Astrocyte (in vitro differentiated cells and primary cell): ENCODE data around the gene IL4I1. TPM values are rescaled to one million over a fixed set of nuclear protein-coding genes. Genes with fewer than 3 reads are reported as not detected.

Experiments
- DNase-seq: peaks from one replicate; pipeline ENCODE4 v3.0.0-alpha.2; 2010; ENCODE audit warnings: low read depth
- FAIRE-seq: peaks from 2 replicates; lab custom pipeline; 2011; peaks lifted over from hg19 to GRCh38; lab: Jason Lieb, UNC
- H2AFZ ChIP-seq: 2 replicates; pipeline ENCODE4 v1.6.0; 2012; ENCODE audit warnings: low read depth, low read length, inconsistent platforms
- H3K27ac ChIP-seq: 2 replicates; pipeline ENCODE4 v1.5.1; 2011; ENCODE audit warnings: low read depth, low read length, inconsistent platforms
- H3K27me3 ChIP-seq: 2 replicates; pipeline ENCODE4 v1.6.0; 2011; ENCODE audit warnings: low read length, inconsistent platforms; ENCODE audit not compliant: insufficient read depth
- H3K36me3 ChIP-seq: 2 replicates; pipeline ENCODE4 v1.5.1; 2011; ENCODE audit warnings: low read length, inconsistent platforms; ENCODE audit not compliant: insufficient read depth
- H3K4me1 ChIP-seq: 2 replicates; pipeline ENCODE4 v1.5.1; 2011; ENCODE audit warnings: low read length, inconsistent platforms; ENCODE audit not compliant: insufficient read depth
- H3K4me2 ChIP-seq: 2 replicates; pipeline ENCODE4 v1.6.0; 2012; ENCODE audit warnings: low read length, inconsistent platforms
- H3K4me3 ChIP-seq: 2 replicates; pipeline ENCODE4 v1.5.1; 2011; ENCODE audit warnings: low read depth, mild to moderate bottlenecking, low read length, inconsistent platforms; ENCODE audit not compliant: insufficient read depth
- H3K79me2 ChIP-seq: 2 replicates; pipeline ENCODE4 v1.6.0; 2012; ENCODE audit warnings: mild to moderate bottlenecking, low read length, inconsistent platforms; ENCODE audit not compliant: insufficient read depth
- H3K9ac ChIP-seq: 2 replicates; pipeline ENCODE4 v1.6.0; 2012; ENCODE audit warnings: mild to moderate bottlenecking, low read length, inconsistent platforms
- H3K9me3 ChIP-seq: 2 replicates; pipeline ENCODE4 v1.5.1; 2012; ENCODE audit warnings: low read depth, mild to moderate bottlenecking, low read length, inconsistent platforms; ENCODE audit not compliant: insufficient read depth
- H4K20me1 ChIP-seq: 2 replicates; pipeline ENCODE4 v1.6.0; 2012; ENCODE audit warnings: low read length, inconsistent platforms; ENCODE audit not compliant: insufficient read depth
- H3K27ac Mint-ChIP-seq: one replicate; pipeline ENCODE4 v1.8.0; 2021; ENCODE audit warnings: mild to moderate bottlenecking, mixed read lengths; ENCODE audit not compliant: unreplicated experiment
- H3K27me3 Mint-ChIP-seq: one replicate; pipeline ENCODE4 v1.8.0; 2021; ENCODE audit warnings: low read depth, mixed read lengths; ENCODE audit not compliant: unreplicated experiment
- H3K36me3 Mint-ChIP-seq: one replicate; pipeline ENCODE4 v1.8.0; 2021; ENCODE audit warnings: low read depth, mixed read lengths; ENCODE audit not compliant: unreplicated experiment
- H3K4me1 Mint-ChIP-seq: one replicate; pipeline ENCODE4 v1.8.0; 2021; ENCODE audit warnings: low read depth, mixed read lengths; ENCODE audit not compliant: unreplicated experiment
- H3K4me3 Mint-ChIP-seq: one replicate; pipeline ENCODE4 v1.8.0; 2021; ENCODE audit warnings: mild to moderate bottlenecking, moderate library complexity, mixed read lengths; ENCODE audit not compliant: unreplicated experiment
- H3K9me3 Mint-ChIP-seq: one replicate; pipeline ENCODE4 v1.8.0; 2021; ENCODE audit warnings: mild to moderate bottlenecking, mixed read lengths; ENCODE audit not compliant: unreplicated experiment
- CTCF ChIP-seq: IDR thresholded peaks from 2 replicates; pipeline ENCODE4 v1.5.1; 2011; ENCODE audit warnings: low read depth, mild to moderate bottlenecking, inconsistent platforms, low read length, moderate library complexity; ENCODE audit not compliant: insufficient read depth
- EZH2 ChIP-seq: IDR thresholded peaks from 2 replicates; pipeline ENCODE4 v1.6.1; 2012; ENCODE audit warnings: mild to moderate bottlenecking, low read length, inconsistent platforms; ENCODE audit not compliant: insufficient read depth
- total RNA-seq: library from RNA; stranded (reverse); gene quantifications from 2 replicates; pipeline ENCODE4 v1.2.1, GENCODE V29; 2021

Gene IL4I1
- total RNA-seq, 1 donor from 2014 or later: 0.27 TPM

GRCh38 chr19:49929121-49929610, 32.5 kb upstream of the IL4I1 start, which contains the start of the genes ATF5 and NUP62:
ATF5 (plus strand) TSS chr19:49929205; CDS start chr19:49930851, 1,646 bp downstream.
NUP62 (minus strand) TSS chr19:49929504; CDS start chr19:49909807, 19,697 bp downstream.
- no peak for FAIRE-seq
- Mint-ChIP-seq H3K27ac (peak within 1 kb of the TSS; percentile 95), H3K9me3 (peaks cover 2% of the 10 kb centered on the region), H3K4me3 (peak within 1 kb of the TSS; percentile 97), H3K4me1 (peaks cover 5% of the 10 kb centered on the region), H3K27me3 (no peaks in the 10 kb centered on the region), H3K36me3 (peaks cover 23% of the 10 kb centered on the region)
- peak within 1 kb of the TSS; percentile 87 for H3K4me3 ChIP-seq
- peak within 1 kb of the TSS; percentile 98 for H3K4me2 ChIP-seq
- no peaks in the 10 kb centered on the region for H3K27me3 ChIP-seq
- peak within 1 kb of the TSS; percentile 91 for H2AFZ ChIP-seq
- peaks cover 31% of the 10 kb centered on the region for H4K20me1 ChIP-seq
- DNase-seq: peak; percentile 58
- peaks cover 49% of the 10 kb centered on the region for H3K79me2 ChIP-seq
- H3K27ac ChIP-seq: peak within 1 kb of the TSS; percentile 88
- H3K36me3 ChIP-seq: peaks cover 6% of the 10 kb centered on the region
- peaks cover 6% of the 10 kb centered on the region for H3K4me1 ChIP-seq
- no peaks in the 10 kb centered on the region for H3K9me3 ChIP-seq
- peak within 1 kb of the TSS; percentile 92 for H3K9ac ChIP-seq
- TF ChIP-seq CTCF (no peak), EZH2 (no peak)

GRCh38 chr19:49927526-49928264, 31.0 kb upstream of the IL4I1 start:
- H3K79me2 ChIP-seq: peaks cover 64% of the 10 kb centered on the region
- Mint-ChIP-seq H3K27ac (peak overlapping the region; percentile 95), H3K27me3 (no peaks in the 10 kb centered on the region), H3K9me3 (no peaks in the 10 kb centered on the region), H3K4me3 (peak overlapping the region; percentile 97), H3K36me3 (peaks cover 17% of the 10 kb centered on the region), H3K4me1 (peaks cover 5% of the 10 kb centered on the region)
- no peak for FAIRE-seq
- H3K27ac ChIP-seq: peak overlapping the region; percentile 15
- no peaks in the 10 kb centered on the region for H3K9me3 ChIP-seq
- no peak overlapping the region for H3K4me3 ChIP-seq
- H4K20me1 ChIP-seq: peaks cover 45% of the 10 kb centered on the region
- TF ChIP-seq CTCF (no peak), EZH2 (no peak)
- no peak for DNase-seq
- H3K36me3 ChIP-seq: peaks cover 6% of the 10 kb centered on the region
- peak overlapping the region; percentile 98 for H3K4me2 ChIP-seq
- H3K4me1 ChIP-seq: peaks cover 6% of the 10 kb centered on the region
- no peak overlapping the region for H2AFZ ChIP-seq
- no peaks in the 10 kb centered on the region for H3K27me3 ChIP-seq
- no peak overlapping the region for H3K9ac ChIP-seq

- H3K4me2 ChIP-seq: peak overlapping the region; percentile 98
- TF ChIP-seq CTCF (no peak), EZH2 (no peak)
- no peak overlapping the region for H3K27ac ChIP-seq
- Mint-ChIP-seq H3K27ac (no peak overlapping the region), H3K36me3 (peaks cover 10% of the 10 kb centered on the region), H3K4me3 (peak overlapping the region; percentile 34), H3K4me1 (peaks cover 14% of the 10 kb centered on the region), H3K27me3 (no peaks in the 10 kb centered on the region), H3K9me3 (no peaks in the 10 kb centered on the region)
- H2AFZ ChIP-seq: no peak overlapping the region
- peaks cover 17% of the 10 kb centered on the region for H3K4me1 ChIP-seq
- no peak overlapping the region for H3K4me3 ChIP-seq
- H3K9ac ChIP-seq: no peak overlapping the region
- peaks cover 6% of the 10 kb centered on the region for H3K36me3 ChIP-seq
- FAIRE-seq: no peak
- H3K79me2 ChIP-seq: peaks cover 76% of the 10 kb centered on the region
- H4K20me1 ChIP-seq: peaks cover 57% of the 10 kb centered on the region
- no peaks in the 10 kb centered on the region for H3K27me3 ChIP-seq
- no peaks in the 10 kb centered on the region for H3K9me3 ChIP-seq
- DNase-seq: no peak
These were observed 29.8 kb upstream of the IL4I1 start for GRCh38 chr19:49926515-49926914.
